OCI-LY3 (cell line): Measurements from ENCODE around the gene RGS6.

Experiments
- H2AFZ ChIP-seq: fragments of 200-600, 300-600 bp; shearing (Covaris generic); 2 replicates; pipeline ENCODE4 v1.6.0; 2014; ENCODE audit warnings: antibody characterized with exemption, low read depth, low read length
- H3K27ac ChIP-seq: fragments of 200-600, 300-600 bp; sonication (generic); 2 replicates; pipeline ENCODE4 v1.5.1; 2014; ENCODE audit warnings: mild to moderate bottlenecking, low read length, moderate library complexity, mixed read lengths
- H3K27me3 ChIP-seq: fragments of 200-600, 300-600 bp; sonication (generic); 2 replicates; pipeline ENCODE4 v1.6.1; 2014; ENCODE audit warnings: low read depth, low read length, mixed read lengths
- H3K36me3 ChIP-seq: fragments of 200-600, 300-600 bp; sonication (generic); replicated peaks from 2 replicates; pipeline ENCODE3; 2014; ENCODE audit warnings: low read depth, low read length, mixed read lengths
- H3K4me1 ChIP-seq: fragments of 300-600, 200-600 bp; sonication (generic); 2 replicates; pipeline ENCODE4 v1.6.1; 2014; ENCODE audit warnings: low read length, mixed read lengths
- H3K4me2 ChIP-seq: fragments of 200-600, 300-600 bp; sonication (generic); 2 replicates; pipeline ENCODE4 v1.6.1; 2014; ENCODE audit warnings: low read length, mixed read lengths
- H3K4me3 ChIP-seq: fragments of 300-600, 200-600 bp; sonication (generic); 2 replicates; pipeline ENCODE4 v1.5.1; 2014; ENCODE audit warnings: antibody characterized with exemption, mild to moderate bottlenecking, low read length, moderate library complexity
- H3K79me2 ChIP-seq: fragments of 300-600, 200-600 bp; shearing (Covaris generic); 2 replicates; pipeline ENCODE4 v1.6.1; 2014; ENCODE audit warnings: mild to moderate bottlenecking, low read length, mixed read lengths
- H3K9ac ChIP-seq: fragments of 300-600, 200-600 bp; shearing (Covaris generic); 2 replicates; pipeline ENCODE4 v1.6.0; 2014; ENCODE audit warnings: mild to moderate bottlenecking, low read length, moderate library complexity
- H3K9me3 ChIP-seq: fragments of 200-600, 300-600 bp; shearing (Covaris generic); 2 replicates; pipeline ENCODE4 v1.6.1; 2014; ENCODE audit warnings: low read length, mixed read lengths; ENCODE audit not compliant: insufficient read depth
- H4K20me1 ChIP-seq: fragments of 200-600, 300-600 bp; sonication (generic); 2 replicates; pipeline ENCODE4 v1.6.1; 2016; ENCODE audit warnings: low read length, mixed read lengths; ENCODE audit not compliant: insufficient read depth
- EZH2phosphoT487 ChIP-seq: fragments of 200-600 bp; shearing (Covaris generic); IDR thresholded peaks from 2 replicates; pipeline ENCODE4 v1.6.1; 2018; ENCODE audit warnings: antibody characterized with exemption, mixed run types, low read depth
- TF ChIP-seq, protein P1 (sequence below): fragments of 200-600, 300-600 bp; sonication (generic); IDR thresholded peaks from 2 replicates; pipeline ENCODE4 v1.5.1; 2014; ENCODE audit warnings: antibody characterized with exemption, low read length, low read depth

RGS6 gene

GRCh38 chr14:72243309-72244293, 311.4 kb downstream of the RGS6 start:
- Histone ChIP-seq H3K4me3 (no peak overlapping the region), H3K4me1 (no peaks in the 10 kb centered on the region), H3K27me3 (peaks cover 38% of the 10 kb centered on the region), H3K9me3 (no peaks in the 10 kb centered on the region), H3K79me2 (no peaks in the 10 kb centered on the region), H4K20me1 (no peaks in the 10 kb centered on the region), H3K36me3 (no peaks in the 10 kb centered on the region), H3K27ac (no peak overlapping the region), H2AFZ (no peak overlapping the region), H3K4me2 (no peak overlapping the region), H3K9ac (no peak overlapping the region)
- TF ChIP-seq, protein P1, sequence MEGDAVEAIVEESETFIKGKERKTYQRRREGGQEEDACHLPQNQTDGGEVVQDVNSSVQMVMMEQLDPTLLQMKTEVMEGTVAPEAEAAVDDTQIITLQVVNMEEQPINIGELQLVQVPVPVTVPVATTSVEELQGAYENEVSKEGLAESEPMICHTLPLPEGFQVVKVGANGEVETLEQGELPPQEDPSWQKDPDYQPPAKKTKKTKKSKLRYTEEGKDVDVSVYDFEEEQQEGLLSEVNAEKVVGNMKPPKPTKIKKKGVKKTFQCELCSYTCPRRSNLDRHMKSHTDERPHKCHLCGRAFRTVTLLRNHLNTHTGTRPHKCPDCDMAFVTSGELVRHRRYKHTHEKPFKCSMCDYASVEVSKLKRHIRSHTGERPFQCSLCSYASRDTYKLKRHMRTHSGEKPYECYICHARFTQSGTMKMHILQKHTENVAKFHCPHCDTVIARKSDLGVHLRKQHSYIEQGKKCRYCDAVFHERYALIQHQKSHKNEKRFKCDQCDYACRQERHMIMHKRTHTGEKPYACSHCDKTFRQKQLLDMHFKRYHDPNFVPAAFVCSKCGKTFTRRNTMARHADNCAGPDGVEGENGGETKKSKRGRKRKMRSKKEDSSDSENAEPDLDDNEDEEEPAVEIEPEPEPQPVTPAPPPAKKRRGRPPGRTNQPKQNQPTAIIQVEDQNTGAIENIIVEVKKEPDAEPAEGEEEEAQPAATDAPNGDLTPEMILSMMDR = no peak
- no peak for TF ChIP-seq EZH2phosphoT487

- Histone ChIP-seq H4K20me1 (no peaks in the 10 kb centered on the region), H3K4me3 (no peak overlapping the region), H3K27me3 (peaks cover 30% of the 10 kb centered on the region), H2AFZ (no peak overlapping the region), H3K9me3 (no peaks in the 10 kb centered on the region), H3K27ac (no peak overlapping the region), H3K36me3 (no peaks in the 10 kb centered on the region), H3K4me2 (no peak overlapping the region), H3K4me1 (no peaks in the 10 kb centered on the region), H3K9ac (no peak overlapping the region), H3K79me2 (no peaks in the 10 kb centered on the region)
- no peak for TF ChIP-seq EZH2phosphoT487
- TF ChIP-seq, protein P1 = no peak
These were observed 315.8 kb downstream of the RGS6 start for GRCh38 chr14:72247896-72248465.

- H3K79me2 ChIP-seq = no peaks in the 10 kb centered on the region
- H3K9me3 ChIP-seq = no peaks in the 10 kb centered on the region; the same call in 1 of the 2 replicates
- H3K27ac ChIP-seq = no peak overlapping the region
- no peak overlapping the region for H2AFZ ChIP-seq
- H3K36me3 ChIP-seq = no peaks in the 10 kb centered on the region
- H3K4me2 ChIP-seq = no peak overlapping the region
- H3K4me3 ChIP-seq = no peak overlapping the region
- no peaks in the 10 kb centered on the region; the same call in 1 of the 2 replicates for H3K27me3 ChIP-seq
- H4K20me1 ChIP-seq = no peaks in the 10 kb centered on the region
- TF ChIP-seq, protein P1 = no peak
- TF ChIP-seq EZH2phosphoT487 = no peak
- H3K4me1 ChIP-seq = no peaks in the 10 kb centered on the region
- no peak overlapping the region for H3K9ac ChIP-seq
These were observed 321.3 kb downstream of the RGS6 start for GRCh38 chr14:72253503-72253902.
